ENCODE measurements around the gene FXYD3. TPM values are rescaled to one million over a fixed set of nuclear protein-coding genes. Genes with fewer than 3 reads are reported as not detected.

Gene FXYD3
- total RNA-seq (2022) (26.8 and 36.7 TPM in 2 replicates), Bru-seq, nascent RNA (percentile 48 among the genes with signal in this experiment), BruChase-seq, experiment 1, labeled RNA remaining after a 2-hour chase (percentile 41 among the genes with signal in this experiment), BruChase-seq, experiment 2, labeled RNA remaining after a 6-hour chase (percentile 37 among the genes with signal in this experiment)
- long read RNA-seq, partial matches to known transcripts: 17 of 25 reads
- long read RNA-seq, other reads (novel, unspliced or antisense): 4 of 25 reads

GRCh38 chr19:35115177-35115951, at the start of gene FXYD3:
FXYD3 (plus strand) TSS chr19:35115823; CDS start chr19:35119377, 3,554 bp downstream.
- Histone ChIP-seq H3K4me1 (peaks cover 31% of the 10 kb centered on the region), H3K27me3 (replicated peaks; ENCODE audit: control insufficient read depth, insufficient read depth, low read length) (no peaks in the 10 kb centered on the region), H3K4me3 (ENCODE audit: low read depth, low read length) (peak within 1 kb of the TSS; percentile 45), H3K9me3 (no peaks in the 10 kb centered on the region), H3K36me3 (ENCODE audit: control insufficient read depth, insufficient read depth, low read length) (peaks cover 2% of the 10 kb centered on the region; the same call in 1 of the 2 replicates)
- Mint-ChIP-seq H3K27ac (ENCODE audit: unreplicated experiment) (peak within 1 kb of the TSS; percentile 40), H3K36me3 (ENCODE audit: insufficient read depth, unreplicated experiment) (no peaks in the 10 kb centered on the region), H3K4me1 (ENCODE audit: low read depth, unreplicated experiment) (peaks cover 25% of the 10 kb centered on the region), H3K27me3 (ENCODE audit: insufficient read depth, unreplicated experiment) (no peaks in the 10 kb centered on the region), H3K4me3 (ENCODE audit: unreplicated experiment) (peak within 1 kb of the TSS; percentile 67), H3K9me3 (ENCODE audit: unreplicated experiment) (no peaks in the 10 kb centered on the region)
- ChIA-PET CTCF (interaction anchor here (0.6 to 2.1 kb wide), 6 partner anchors 9 to 48 kb away, joined by 3 to 7 read pairs (median 4); partner anchors contain the start of gene LGI4), POLR2A (no interaction called here)
- intact Hi-C loops (cut with micrococcal nuclease; ENCODE audit: unreplicated experiment): no loop called here
- no peak for TF ChIP-seq CTCF (IDR thresholded peaks at IDR 0.05; ENCODE audit: insufficient read depth in 1 of 2, low read depth in 1 of 2, low read length in 1 of 2, severe bottlenecking in 1 of 2, unreplicated experiment in 1 of 2)
- DNase-seq: no peak
- no TSS peak for BruUV-seq (replicated peaks)

- intact Hi-C loops (cut with micrococcal nuclease; ENCODE audit: unreplicated experiment): loop anchor here (2.0 to 10.0 kb wide), 2 partner anchors 23 to 179 kb away; partner anchors contain the start of gene LSR
- Histone ChIP-seq H3K4me3 (ENCODE audit: low read depth, low read length) (no peak overlapping the region), H3K36me3 (ENCODE audit: control insufficient read depth, insufficient read depth, low read length) (no peaks in the 10 kb centered on the region), H3K27me3 (replicated peaks; ENCODE audit: control insufficient read depth, insufficient read depth, low read length) (no peaks in the 10 kb centered on the region; the same call in 1 of the 2 replicates), H3K4me1 (no peaks in the 10 kb centered on the region), H3K9me3 (peaks cover 8% of the 10 kb centered on the region; the same call in 1 of the 2 replicates)
- Mint-ChIP-seq H3K4me3 (ENCODE audit: unreplicated experiment) (no peak overlapping the region), H3K9me3 (ENCODE audit: unreplicated experiment) (no peaks in the 10 kb centered on the region), H3K4me1 (ENCODE audit: low read depth, unreplicated experiment) (no peaks in the 10 kb centered on the region), H3K27me3 (ENCODE audit: insufficient read depth, unreplicated experiment) (peaks cover 6% of the 10 kb centered on the region), H3K36me3 (ENCODE audit: insufficient read depth, unreplicated experiment) (no peaks in the 10 kb centered on the region), H3K27ac (ENCODE audit: unreplicated experiment) (no peak overlapping the region)
- ChIA-PET POLR2A (no interaction called here), CTCF (interaction anchor here (0.7 to 1.8 kb wide), 7 partner anchors 10 to 151 kb away, joined by 3 to 24 read pairs (median 3); partner anchors contain the start of genes FXYD5 and LGI4)
- no peak for DNase-seq
- no TSS peak for BruUV-seq (replicated peaks)
- TF ChIP-seq CTCF (IDR thresholded peaks at IDR 0.05; ENCODE audit: insufficient read depth in 1 of 2, low read depth in 1 of 2, low read length in 1 of 2, severe bottlenecking in 1 of 2, unreplicated experiment in 1 of 2): no peak
These were observed 49.5 kb upstream of the FXYD3 start for GRCh38 chr19:35066121-35066520.
